HG02571 (cell line): ENCODE data around the gene CPNE4.

Experiments
- ATAC-seq: cut with Tn5 transposase; IDR thresholded peaks from one replicate; pipeline ENCODE4 v1.9.1; 2021; ENCODE audit warnings: mild to moderate bottlenecking, moderate library complexity; ENCODE audit not compliant: unreplicated experiment

The CPNE4 gene

DNA sequence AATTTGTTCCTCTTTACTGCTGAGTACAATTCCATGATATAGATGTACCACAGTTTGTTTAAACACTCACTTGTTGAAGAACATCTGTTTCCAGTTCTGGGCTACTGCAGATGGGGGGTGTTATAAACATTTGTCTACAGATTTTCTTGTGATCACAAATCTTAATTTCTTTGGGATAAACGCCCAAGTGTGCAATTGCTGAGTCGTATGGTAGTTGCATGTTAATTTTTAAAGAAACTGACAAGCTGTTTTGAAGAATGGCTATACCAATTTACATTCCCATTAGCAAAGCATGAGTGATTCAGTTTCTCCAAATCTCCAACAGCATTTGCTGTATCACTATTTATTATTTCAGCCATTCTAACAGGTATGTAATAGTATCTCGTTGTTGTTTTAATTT, 290.0 kb downstream of the CPNE4 start:
- ATAC-seq = no peak

DNA sequence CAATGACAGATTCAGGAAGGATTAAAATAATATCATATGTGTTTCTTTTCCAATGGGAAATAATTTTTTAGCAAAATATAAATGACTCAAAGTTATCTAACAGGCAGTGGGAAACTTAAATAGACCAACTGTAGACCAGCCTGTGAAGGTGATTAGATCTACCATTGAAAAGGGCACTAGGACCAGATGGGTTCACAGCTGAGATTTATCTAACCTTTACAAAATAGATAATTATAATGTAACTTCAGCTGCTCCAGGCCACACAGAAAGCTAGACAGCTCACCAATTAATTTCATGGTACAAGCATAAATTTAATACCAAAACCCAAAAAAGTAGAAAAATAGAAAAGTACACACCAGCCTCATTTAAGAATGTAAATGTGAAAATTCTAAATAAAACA, 291.7 kb downstream of the CPNE4 start:
- ATAC-seq = no peak

DNA sequence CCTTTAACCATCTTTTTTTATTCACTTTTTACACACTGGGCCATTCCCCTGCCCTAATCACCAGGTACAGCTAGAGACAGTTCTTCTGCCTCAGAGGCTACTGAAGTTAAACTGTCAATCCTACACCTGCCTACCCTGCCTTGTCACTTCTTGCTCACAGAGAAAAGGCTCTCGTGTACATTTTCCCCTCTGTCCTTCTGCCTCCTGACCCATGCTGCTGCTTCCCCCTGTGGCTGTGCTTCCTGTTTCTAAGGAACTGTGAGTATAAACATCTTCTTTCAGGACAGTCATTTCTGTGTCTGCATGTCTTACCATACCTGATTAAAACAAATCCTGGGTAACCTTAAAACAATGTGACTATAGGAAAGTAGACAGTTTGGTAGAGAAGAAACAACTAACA, 295.6 kb downstream of the CPNE4 start:
- no peak for ATAC-seq

DNA sequence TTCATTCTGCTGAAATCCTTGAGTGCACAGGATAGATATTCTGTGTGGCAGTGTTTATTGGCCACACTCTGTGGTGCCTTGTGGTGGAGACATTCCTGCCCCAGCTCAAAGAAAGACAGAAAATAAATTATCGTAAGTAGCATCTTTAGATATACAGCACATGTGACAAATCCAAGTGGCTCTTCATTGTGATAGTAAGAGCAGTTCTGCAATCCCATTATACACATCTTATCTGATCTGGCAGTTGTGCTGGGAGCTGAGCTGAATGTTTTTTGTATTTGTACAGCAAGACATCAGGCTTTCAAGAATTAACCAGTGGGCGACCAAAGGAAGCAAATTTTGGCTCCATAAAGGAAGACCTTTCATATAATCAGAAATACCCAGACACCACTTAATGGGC, 296.7 kb downstream of the CPNE4 start:
- no peak for ATAC-seq

DNA sequence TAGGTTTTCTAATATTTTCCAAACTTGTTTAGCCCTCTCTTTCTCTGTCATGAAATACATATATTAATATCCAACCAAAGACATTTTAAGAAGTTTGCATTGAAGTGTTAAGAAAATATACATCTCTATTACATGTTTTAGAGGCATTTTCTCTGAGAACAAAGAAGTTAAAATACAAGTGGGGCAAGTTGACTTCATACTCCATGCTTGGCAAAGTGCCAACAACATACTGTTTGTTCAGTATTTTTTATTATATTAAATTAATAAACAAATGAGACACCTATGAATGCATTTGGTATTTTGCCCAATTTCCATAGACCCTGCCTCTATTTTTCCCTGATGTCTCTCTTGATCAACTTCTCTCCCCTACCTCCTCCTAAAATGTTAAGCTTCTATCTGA, 299.3 kb downstream of the CPNE4 start:
- no peak for ATAC-seq

DNA sequence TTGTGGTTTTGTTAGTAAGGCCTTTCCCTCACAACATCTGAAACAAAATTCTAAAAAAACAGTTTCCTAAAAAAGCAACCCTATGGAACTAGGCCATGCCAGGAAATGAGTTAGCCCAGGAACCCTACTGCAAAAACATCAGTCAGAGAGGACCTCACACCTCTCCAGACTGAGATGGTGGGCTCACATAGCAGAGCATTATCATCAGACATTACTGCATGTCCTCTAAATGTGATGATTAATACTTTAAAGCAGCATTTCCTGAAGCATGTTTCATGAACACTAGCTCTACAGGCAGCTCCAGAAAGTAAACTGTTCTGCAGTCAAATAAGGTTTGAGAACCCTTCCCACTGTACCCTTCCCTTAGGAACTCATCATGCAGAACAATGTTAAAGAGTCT, 299.7 kb downstream of the CPNE4 start:
- no peak for ATAC-seq

DNA sequence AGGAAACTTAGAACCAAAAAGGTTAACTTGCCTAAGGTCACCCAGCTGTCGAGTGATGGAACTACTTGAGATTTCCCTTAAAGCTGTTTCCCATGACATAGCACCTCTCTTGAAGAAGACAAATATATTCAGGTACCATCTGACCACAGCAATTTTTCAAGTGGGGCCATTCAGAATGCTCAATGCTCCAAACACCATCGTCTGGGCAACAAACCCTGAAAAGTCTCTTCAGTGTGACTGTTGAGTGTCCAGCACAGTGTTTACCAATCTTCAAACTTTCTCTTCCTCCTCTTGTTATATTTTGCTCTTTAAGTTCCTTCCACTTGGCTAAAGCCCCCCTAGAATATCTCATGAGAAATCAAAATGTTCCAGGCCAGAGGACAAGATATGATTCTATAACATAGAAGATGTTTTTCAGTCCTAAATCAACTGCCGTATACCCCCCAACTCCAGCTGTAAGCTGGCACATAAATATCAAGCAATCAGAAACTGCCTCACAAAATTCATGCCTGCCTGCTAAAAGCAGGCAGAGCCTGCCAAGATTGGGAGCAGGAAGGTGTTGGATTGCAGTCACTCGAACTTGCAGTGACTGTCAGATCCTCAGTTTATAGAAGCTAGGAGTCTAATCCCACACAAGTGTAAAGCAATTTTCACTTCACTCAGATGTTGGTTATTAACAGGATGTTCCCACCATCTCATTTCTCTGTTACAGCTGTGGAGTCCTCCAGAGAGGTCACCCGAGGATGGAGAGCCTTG, 301.6 kb downstream of the CPNE4 start:
- ATAC-seq = no peak

DNA sequence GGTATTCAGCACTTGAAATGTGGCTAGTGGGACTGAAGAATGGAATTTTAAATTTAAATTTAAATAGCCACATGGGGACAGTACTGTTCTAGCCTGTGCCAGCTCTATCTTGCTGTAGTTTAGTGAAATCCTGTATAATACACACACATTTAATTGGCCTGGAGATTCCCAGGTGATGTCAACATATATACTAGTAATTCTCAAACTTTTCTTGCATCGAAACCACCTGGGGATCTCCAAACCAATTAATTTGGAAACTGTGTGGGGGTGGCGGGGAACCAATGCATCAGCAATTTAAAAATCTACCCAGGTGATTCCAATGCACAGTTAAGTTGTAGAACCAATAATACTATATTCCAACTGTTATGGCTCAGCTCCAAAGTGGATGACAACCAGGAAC, 303.1 kb downstream of the CPNE4 start:
- no peak for ATAC-seq

DNA sequence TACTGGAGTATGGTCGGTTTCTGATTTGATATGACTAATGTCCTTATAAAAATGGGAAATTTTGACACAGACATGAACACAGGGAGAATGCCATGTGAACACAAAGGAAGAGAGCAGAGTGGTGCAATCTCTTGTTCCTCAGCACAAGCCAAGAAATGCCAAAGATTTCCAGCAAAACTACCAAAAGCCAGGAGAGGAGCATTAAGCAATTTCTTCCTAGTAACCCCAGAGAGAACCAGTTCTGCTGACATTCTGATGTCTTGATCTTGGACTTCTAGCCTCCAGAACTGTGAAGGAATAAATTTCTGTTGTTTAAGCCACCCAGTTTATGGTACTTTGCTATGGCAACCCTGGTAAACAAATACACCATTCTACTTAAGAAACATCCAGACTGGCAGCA, 304.2 kb downstream of the CPNE4 start:
- no peak for ATAC-seq

GRCh38 chr3:131729643-131730017, 305.2 kb downstream of the CPNE4 start:
- ATAC-seq = no peak

GRCh38 chr3:131728898-131729642, 305.7 kb downstream of the CPNE4 start:
- no peak for ATAC-seq

GRCh38 chr3:131725414-131725813, 309.4 kb downstream of the CPNE4 start:
- ATAC-seq = no peak

DNA sequence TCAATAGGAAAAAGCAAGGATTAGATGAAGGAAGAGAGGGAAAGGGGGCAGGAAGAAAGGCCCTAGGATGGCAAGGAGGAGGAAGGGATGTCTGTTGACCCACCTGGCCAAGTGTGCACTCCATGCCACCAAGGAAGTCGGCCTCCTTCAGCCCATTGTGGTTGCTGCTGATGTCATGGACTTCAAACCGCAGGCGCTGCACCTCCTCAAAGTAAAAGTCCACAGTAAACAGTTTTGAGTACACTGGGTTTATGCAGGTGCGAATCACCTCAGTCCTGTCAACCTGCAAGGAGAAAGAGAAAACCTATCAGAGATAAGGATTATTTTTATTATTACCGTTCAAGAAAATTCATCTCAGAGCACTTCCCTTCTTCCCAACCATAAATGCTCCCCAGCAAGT, 311.5 kb downstream of the CPNE4 start:
- ATAC-seq = no peak

- no peak for ATAC-seq
Measured at GRCh38 chr3:131717493-131717892, 317.3 kb downstream of the CPNE4 start.

GRCh38 chr3:131716943-131717342, 317.9 kb downstream of the CPNE4 start:
- no peak for ATAC-seq

DNA sequence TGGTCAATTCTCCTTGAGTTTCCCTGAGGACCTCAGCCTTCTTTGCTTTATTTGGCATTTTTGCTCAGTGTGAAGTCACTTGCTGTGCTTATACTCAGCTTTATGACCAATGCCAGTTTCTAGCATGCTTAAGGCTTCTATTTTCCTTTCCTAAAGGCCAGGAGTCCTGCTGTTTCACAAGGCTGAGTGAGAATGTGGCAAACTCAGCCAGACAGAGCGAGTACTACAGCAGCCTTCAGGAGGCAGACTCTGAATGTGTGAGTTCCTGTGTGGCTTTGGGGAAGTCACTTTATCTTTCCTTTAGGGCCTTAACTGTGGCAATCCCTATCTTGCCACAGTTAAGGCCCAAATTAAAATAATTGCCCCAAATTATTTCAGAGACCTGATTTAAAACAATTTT, 318.8 kb downstream of the CPNE4 start:
- no peak for ATAC-seq

- ATAC-seq = peak; percentile 93
Measured at GRCh38 chr3:131714585-131715220, 320.1 kb downstream of the CPNE4 start.

DNA sequence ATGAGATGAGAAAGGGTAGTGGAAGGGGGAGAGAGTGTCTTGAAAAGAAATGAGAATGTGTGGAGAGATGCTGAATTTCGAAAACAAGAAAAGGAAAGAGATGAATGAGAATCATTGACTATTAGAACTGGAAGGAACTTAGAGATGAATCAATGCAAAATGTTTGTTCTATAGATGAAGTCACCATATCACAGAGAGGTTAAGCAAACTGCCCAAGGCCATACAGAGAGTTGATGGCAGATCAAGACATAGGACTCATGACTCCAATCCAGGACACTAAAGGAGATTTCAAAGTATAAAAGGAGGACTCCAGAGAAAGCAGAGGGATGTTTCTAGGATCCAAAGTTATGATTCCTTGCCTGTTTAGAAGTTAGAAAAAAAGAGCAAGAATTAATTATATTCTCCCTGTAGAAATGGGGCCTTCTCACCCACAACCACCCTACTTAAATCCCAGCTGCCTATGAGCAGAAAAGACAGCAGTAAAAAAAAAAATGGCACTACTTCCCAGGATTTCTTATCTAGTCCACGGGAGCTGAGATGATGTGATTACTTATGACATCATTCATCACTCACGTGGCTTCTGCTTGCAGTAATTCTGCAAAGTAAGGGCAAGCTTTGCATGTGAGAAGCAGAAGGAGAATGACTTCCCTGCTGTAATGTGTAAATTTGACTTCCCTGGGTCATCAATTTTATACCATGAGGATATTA, 321.2 kb downstream of the CPNE4 start:
- no peak for ATAC-seq

DNA sequence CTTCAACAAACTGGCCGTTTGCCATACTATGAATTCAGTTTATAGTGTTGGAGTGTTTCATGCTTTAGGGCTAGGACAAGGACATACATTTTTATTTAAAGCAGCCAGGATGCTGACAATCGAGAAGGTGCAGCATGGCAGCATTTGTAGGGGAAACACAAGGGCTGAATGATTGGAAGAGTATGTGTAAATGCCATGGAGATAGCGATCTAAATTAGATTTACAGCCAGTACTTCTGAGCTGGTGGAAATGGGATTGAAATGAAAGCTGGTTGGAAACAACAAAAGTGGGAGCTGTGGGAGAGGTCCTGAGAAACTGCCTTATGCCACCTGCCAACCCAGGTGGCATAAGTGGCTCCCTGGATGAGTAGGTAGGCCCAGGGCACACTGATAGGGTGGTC, 322.2 kb downstream of the CPNE4 start:
- ATAC-seq = no peak

DNA sequence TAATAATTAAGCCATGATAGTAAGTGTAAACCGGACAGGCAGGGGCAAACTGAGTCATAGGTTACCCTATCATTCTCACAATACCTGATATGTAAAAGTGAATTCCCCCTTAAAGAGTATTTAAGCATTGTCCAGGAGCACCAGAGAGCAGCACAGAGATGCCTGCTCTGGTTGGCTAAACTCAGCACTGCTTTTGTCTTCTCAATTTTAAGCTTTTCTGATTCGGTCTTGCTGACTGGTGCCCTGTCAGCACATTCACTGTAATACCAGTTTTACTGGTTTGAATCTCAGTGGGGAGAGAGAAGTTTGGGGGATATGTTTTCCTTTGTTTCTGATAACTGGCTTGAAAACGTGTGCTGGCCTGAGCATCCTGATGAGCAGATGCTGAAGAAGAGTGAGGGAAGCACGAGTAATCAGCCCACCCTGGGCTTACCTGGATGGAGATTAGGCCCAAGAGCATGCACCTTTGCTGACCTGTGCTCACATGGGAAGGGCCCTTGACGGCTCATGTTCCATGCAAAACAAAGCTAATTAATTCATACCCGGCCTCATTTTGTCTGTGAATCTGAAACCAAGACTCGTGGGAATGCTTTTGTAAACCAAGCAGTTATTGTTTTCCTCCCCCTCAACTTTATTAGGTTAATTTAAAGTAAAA, 323.6 kb downstream of the CPNE4 start:
- no peak for ATAC-seq

DNA sequence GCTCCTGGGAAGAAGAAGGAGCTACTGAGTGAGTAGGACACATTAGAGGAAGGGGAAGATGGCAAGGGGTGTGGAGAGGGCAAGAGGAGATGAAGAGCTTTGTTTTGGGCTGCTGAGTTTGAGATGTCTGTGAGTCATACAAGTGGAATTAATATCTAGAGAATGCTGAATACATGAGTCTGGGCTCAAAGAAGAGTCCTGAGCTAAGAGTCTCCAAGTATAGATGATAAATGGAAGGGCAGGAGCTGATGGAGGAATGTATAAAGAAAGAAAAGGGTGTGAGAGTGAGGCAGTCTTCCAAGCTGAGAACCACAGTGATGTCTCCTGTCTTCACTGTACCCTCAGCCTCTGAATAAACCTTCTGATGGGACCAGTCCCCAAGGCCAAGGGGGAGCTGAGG, 326.6 kb downstream of the CPNE4 start:
- ATAC-seq = no peak
